Posterior vena cava (tissue), 2 donors: ENCODE data around the gene OR9G4. TPM values are rescaled to one million over a fixed set of nuclear protein-coding genes. Genes with fewer than 3 reads are reported as not detected.

ENCODE experiments used
- microRNA-seq, 2 donors: library from miRNA; unstranded; fragments of <30 nt; microRNA quantifications; one replicate each; pipeline ENCODE4 v1.2.0, GENCODE V29; 2020 to 2021; ENCODE audit warnings: borderline microRNAs expressed in 2 of 2
- total RNA-seq, 2 donors: library from RNA; stranded (reverse); fragmentation: NEBNext Ultra II Directional; extraction: Animal tissue kit (Norgen Biotek cat#: 25700); gene quantifications; one replicate each; pipeline ENCODE4 v1.2.1, GENCODE V29; 2021
- donor health status: DM: yes; HTN: yes; CAD: no.
- donor health status: DM: yes; HTN: yes; CAD: no.

The OR9G4 gene
- total RNA-seq, 2 donors from 2014 or later, result not detected

Small RNA genes lying within 50 kb of the gene (microRNA-seq; reads per million reads assigned to microRNA genes)
- gene MIR6128, result 0 reads per million in 2 donors

Other genes starting within 250 kb of the OR9G4 start
- gene OR5M11, start 205.4 kb downstream of the OR9G4 start, total RNA-seq, result not detected
- not detected for gene OR5M10, start 171.0 kb downstream of the OR9G4 start, total RNA-seq
- gene OR5M1, start 133.8 kb downstream of the OR9G4 start, total RNA-seq, result not detected
- gene OR5AP2, start 106.3 kb downstream of the OR9G4 start, total RNA-seq, result not detected
- gene OR5AR1, start 85.0 kb downstream of the OR9G4 start, total RNA-seq, result not detected
- not detected for gene OR9G1, start 49.6 kb downstream of the OR9G4 start, total RNA-seq
- not detected for gene OR5AK2, start 240.2 kb upstream of the OR9G4 start, total RNA-seq